Right renal pelvis (tissue), 4 donors: ENCODE data around the gene ZNF407. TPM values are rescaled to one million over a fixed set of nuclear protein-coding genes. Genes with fewer than 3 reads are reported as not detected.

Source experiments
- DNase-seq, 4 donors: peaks; one replicate each; pipeline ENCODE4 v3.0.0-alpha.2; 2013; ENCODE audit warnings: low read depth in 4 of 4, low spot score in 3 of 4, missing footprints in 1 of 4
- polyA plus RNA-seq, 4 donors: library from polyadenylated mRNA; unstranded; fragments of 120-200 nt; gene quantifications; one replicate each; pipeline ENCODE4 v1.2.1, GENCODE V29; 2013; ENCODE audit not compliant: insufficient read length in 4 of 4

Gene ZNF407
- polyA plus RNA-seq, 4 donors = 9.6 to 11.6 (median 10.0) TPM

DNA sequence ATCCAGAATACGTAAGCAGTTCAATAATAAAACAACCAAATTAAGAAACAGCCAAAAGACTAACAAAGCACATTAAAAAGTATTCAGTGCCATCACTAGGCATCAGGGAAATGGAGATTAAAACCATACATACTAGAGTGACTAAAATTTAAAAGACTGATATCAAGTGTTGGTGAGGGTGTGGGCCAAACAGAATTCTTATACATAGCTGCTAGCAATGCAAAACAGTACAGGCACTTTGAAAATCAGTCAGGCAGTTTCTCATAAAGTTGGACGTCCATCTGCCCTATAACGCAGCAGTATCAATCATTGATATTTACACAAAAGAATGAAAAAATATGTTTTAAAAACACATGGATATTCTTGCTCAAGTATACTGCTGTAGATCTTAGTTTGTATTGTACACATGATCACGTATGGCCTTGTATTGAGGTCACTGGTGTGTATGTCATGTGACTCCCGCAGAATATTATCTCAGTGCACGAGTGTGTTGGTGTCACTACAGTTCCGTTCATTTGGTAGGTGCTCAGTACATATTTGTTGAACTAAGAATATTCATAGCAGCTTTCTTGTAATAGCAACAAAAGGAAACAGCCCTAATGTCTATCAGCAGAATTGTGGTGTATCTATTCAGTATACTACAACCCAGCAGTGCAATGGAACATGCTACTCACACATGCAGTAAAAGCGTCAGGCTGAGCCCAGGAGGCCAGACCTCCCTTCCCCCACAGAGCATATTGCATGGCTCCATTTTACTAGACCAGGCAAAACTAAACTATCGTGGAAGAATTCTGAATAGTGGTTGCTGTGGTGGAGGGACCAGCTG, 28.6 kb downstream of the ZNF407 start:
- no peak for DNase-seq

DNA sequence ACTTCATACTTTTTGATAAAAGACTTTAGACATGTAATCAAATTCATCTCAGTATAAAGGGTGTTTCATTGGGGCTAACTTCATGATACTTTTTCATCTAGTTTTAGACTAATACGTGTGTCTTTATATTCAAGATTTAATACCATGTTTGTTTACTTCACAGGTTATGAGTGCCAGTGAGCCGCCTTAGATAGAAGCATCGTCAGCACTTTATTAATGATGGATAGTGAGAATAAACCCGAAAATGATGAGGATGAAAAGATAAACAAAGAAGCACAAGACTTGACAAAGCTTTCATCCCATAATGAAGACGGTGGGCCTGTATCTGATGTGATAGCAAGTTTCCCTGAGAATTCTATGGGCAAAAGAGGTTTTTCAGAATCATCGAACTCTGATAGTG, 33.1 kb downstream of the ZNF407 start:
- no peak for DNase-seq

DNA sequence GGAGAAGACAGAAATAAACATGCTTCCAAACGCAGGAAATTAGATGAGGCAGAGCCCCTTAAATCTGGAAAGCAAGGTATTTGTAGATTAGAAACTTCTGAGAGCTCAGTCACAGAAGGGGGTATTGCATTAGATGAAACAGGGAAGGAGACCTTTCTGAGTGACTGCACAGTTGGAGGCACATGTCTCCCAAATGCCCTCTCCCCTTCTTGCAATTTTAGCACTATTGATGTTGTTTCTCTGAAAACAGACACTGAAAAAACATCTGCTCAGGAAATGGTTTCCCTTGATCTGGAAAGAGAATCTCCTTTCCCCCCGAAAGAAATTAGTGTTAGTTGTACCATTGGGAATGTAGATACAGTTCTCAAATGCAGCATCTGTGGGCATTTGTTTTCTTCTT, 33.5 kb downstream of the ZNF407 start:
- no peak for DNase-seq

DNA sequence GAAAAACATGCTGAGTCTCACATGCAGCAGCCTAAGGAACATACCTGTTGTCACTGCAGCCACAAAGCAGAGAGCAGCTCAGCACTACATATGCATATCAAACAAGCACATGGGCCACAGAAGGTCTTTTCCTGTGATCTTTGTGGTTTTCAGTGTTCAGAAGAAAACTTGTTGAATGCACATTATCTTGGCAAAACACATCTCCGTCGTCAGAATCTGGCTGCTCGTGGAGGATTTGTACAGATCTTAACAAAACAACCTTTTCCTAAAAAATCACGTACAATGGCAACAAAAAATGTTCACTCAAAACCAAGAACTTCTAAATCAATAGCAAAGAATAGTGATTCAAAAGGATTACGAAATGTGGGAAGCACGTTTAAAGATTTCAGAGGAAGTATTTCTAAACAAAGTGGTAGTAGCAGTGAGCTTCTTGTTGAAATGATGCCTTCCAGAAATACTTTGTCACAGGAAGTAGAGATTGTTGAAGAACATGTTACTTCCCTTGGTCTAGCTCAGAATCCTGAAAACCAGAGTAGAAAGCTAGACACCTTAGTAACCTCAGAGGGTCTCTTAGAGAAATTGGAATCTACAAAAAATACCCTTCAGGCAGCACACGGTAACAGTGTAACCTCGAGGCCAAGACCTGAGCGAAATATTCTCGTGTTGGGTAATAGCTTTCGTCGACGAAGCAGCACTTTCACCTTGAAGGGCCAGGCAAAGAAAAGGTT, 34.1 kb downstream of the ZNF407 start:
- no peak for DNase-seq

DNA sequence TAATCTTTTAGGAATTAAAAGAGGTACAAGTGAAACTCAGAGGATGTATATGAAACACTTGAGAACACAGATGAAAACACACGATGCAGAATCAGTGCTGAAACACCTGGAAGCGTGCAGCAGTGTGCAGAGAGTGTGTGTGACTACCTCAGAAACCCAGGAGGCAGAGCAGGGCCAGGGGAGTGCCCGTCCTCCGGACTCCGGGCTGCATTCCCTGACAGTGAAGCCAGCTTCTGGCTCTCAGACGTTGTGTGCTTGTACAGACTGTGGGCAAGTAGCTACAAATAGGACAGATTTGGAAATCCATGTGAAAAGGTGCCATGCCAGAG, 34.6 kb downstream of the ZNF407 start:
- no peak for DNase-seq

DNA sequence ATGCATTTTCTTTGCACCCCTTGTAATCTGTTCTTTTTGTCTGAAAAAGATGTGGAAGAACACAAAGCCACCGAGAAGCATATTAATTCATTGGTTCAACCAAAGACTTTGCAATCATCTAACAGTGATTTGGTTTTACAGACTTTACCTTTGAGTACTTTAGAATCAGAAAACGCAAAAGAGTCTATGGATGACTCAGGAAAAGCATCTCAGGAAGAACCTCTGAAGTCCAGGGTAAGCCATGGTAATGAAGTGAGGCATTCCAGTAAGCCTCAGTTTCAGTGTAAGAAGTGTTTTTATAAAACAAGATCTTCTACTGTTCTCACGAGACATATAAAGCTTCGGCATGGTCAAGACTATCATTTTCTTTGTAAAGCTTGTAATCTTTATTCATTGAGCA, 35.2 kb downstream of the ZNF407 start:
- no peak for DNase-seq

DNA sequence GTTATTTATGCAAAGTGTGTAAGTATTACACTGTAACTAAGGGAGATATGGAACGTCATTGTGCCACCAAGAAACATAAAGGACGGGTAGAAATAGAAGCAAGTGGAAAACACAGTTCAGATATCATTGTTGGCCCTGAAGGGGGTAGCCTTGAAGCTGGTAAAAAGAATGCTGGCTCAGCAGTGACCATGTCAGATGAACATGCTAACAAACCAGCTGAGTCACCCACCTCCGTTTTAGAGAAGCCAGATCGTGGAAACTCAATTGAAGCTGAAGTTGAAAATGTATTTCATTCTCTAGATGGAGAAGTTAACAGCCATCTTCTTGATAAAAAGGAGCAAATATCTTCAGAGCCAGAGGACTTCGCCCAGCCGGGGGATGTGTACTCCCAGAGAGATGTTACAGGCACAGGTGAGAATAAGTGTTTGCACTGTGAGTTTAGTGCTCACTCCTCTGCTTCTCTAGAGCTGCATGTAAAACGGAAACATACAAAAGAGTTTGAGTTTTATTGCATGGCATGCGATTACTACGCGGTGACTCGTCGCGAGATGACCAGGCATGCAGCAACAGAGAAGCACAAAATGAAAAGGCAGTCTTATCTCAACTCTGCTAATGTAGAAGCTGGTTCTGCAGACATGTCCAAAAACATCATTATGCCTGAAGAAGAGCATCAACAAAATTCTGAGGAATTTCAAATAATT, 36.1 kb downstream of the ZNF407 start:
- no peak for DNase-seq

DNA sequence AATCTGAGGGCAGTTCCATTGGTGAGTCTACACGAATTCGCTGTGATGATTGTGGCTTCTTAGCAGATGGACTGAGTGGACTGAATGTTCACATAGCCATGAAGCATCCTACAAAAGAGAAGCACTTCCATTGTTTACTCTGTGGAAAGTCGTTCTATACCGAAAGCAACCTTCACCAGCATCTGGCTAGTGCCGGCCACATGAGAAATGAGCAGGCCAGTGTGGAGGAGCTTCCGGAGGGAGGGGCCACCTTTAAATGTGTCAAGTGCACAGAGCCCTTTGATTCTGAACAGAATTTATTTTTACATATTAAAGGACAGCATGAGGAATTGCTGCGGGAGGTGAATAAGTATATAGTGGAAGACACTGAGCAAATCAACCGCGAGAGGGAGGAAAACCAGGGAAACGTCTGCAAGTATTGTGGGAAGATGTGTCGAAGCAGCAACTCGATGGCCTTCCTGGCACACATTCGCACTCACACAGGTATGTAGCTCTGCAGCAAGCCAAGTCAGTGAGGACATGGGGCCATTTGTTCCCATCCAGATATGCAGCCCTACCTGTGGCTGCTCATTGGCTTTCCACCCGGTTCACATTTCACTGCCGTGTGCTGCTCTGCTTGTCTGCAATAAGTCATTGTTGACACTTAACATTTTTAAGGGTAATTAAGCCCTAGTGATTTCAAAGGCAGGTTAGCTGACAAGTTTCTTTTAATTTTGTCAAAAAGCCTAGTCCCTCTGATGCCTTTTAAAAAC, 37.7 kb downstream of the ZNF407 start:
- peak in 1 of 4 donors; percentile 29 for DNase-seq

DNA sequence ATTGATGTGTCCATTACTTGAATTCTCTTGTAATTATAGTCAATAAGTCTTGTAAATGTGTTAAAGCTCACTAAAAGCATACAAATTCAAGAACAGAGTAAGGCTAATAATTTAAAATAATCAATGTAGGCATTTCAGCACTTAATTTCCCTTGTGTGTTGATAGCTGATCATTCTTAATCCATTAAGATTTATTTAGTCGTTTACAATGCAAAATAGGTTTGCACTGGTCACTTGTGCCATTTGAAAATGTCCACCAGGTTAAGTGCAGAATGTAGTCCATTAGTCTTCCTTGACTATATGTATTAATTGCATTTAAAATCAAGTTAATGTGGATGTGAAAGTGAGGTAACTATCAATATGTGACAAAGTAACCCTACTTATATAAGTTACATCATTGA, 39.4 kb downstream of the ZNF407 start:
- DNase-seq = no peak

DNA sequence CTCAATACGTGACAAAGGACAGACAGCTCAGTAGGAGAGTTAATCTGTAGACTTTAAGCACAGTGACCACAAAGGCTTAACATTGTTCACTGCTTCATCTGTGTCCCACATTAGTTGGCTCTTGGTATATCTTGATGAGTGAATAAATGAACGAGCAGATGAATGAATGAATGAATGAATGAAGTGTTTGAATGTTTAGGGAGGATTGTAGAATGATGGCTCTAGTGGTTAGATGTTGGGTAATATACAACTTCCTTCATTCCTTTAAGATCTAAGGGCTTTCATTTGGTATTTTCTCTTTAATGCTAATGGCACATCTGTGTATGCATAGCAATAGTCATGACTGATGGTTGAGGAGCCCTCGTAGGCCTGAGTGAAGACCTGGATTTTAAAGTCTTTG, 40.5 kb downstream of the ZNF407 start:
- no peak for DNase-seq

DNA sequence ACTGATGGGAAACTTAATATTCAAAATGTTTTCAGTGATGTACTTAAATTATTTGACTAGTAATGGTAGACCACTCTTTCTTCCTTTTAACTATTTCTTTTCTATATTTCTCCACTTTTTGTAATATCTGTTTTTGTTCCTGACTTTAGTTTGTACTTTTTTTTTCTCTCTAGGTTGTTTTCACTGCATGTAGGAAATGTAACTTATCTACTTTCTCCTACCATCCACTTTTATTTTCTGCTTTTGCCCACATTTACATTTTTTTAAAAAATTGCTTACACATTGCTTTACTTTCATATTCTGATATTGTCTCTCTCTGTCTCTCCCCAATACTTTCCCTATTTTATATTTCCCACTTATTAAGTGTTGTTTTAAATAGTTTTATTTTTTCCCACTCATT, 47.0 kb downstream of the ZNF407 start:
- DNase-seq = no peak

DNA sequence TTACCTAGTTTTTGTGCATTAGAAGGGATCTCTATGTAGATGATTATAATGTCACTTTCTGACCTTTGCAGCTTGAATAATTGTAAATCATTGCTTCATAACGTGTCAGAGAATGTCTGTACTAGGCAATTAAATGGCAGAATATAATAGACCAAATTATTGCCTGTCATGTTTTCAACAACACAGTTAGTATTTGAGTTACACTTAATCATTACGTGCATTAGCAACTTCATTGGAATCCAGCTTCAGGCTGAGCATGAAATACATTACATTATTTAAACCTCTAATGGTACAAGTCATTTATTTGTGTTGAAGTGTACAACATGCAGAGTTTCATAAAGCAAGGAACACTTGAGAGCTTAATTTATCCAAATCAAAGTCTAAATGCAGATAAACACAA, 48.0 kb downstream of the ZNF407 start:
- DNase-seq = no peak

DNA sequence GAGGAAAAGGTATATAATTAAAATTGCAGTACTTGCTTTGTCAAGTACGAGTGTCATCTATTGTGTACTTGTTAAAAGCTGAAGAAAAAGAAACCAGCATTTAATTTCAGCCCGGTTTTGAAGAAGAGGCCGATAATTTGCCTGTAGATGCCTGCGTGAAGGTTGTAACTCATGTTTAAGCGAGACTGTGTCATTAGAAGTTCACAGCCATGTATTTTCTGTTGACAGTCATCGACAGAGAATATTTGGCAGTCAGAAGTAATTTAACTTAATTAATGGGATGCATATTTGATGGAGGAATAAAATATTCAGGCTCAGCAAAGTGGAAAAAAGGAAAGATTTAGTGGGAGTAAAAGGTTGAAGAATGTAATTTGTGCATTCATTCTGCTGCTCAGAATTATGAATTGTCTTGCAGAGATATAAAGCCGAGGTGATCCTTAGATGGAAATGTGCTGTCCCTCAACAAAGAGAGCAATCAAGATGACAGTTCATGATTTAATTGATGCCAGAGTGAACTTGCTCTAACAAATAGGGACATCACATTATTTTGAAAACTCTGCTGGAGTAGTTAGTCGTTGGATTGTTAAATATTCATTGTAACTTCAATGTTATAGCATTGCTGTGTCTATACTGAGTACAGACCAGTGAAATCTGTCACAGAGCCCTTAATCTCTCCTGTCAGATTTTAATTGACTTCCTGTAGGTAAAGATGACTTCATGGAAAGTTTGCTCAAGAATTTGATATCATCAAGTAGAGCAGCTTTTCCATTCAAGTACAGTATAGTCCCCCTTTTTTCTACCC, 53.9 kb downstream of the ZNF407 start:
- DNase-seq = no peak

DNA sequence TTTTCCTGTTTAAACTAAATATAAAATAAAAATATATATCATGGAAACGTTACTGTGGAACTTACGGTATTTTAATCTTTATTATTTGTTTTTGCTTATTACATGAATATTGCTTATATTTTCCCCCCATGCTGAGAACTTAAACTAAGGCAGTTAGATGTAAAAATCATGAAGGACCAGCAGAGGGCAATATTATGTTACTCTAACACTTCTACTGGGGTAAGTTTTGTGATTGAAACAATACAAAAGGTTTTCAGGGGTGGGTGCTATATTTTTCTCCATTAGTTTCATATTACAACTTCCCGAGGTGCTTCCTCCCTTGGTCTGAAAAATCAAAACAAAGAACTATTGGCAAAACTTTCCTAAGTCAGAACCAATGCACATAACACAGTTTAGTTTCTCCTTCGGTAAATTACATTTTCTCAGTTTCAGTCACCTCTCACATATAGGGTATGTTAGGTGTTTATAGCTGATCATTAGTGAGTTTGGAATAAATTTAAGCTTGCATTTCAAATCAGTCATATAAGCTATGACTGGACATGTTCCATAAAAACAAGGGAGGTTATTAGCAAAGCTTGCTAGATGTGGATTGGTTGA, 54.8 kb downstream of the ZNF407 start:
- DNase-seq = peak in 1 of 4 donors; percentile 21

DNA sequence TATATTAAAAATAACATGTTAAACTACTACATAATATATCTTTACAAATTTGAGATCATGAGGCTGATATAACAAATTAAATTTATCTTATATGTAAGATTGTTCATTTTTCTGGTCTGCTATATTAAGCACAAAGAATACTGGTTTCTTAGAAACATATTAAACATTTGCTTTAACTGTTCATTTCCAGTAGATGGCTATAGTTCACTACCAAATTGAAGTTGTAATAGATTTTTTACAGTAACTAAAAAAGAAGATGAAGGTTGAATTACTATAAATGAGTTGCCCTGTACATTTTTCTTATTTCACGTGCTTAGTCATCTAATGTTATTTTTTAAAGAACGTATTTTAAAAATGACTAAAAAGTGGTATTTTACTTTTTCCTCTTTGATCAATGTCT, 57.0 kb downstream of the ZNF407 start:
- no peak for DNase-seq

DNA sequence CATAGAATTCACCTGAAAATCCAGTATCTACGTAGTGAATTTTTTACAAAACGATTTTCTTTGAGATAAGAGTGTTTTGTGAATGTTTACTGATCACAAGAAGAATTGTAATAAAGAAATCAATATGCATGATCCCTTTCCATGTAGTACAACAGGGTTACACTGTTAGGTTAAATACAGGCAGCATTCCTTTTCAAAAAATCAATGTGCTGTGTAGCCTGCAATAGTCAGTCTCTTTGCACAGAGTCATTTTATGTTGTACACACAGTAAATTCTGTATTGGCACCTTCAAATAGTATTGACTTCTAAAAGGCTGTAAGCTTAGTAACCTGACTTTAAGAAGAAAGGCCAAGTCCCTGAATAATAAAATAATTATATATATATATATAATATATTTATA, 63.3 kb downstream of the ZNF407 start:
- DNase-seq = no peak

DNA sequence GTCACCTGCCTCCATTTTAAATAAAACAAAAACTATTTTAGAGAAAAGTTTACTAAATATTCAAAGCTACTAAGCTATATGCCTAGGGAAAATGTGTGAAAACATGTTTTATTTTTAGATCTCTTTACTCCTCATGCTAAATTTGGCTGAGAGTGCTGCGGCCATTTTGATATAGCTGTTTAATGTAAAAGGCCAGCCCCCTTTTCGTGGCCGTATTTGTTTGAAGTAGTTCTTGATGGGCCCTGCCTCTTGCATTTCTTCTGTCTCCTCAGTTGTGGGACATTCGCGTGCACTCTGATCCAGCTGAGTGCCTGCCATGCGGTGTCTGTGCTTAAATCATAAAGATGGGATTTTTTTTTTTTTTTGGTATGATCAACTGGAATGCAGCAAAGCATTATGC, 64.0 kb downstream of the ZNF407 start:
- DNase-seq = no peak

DNA sequence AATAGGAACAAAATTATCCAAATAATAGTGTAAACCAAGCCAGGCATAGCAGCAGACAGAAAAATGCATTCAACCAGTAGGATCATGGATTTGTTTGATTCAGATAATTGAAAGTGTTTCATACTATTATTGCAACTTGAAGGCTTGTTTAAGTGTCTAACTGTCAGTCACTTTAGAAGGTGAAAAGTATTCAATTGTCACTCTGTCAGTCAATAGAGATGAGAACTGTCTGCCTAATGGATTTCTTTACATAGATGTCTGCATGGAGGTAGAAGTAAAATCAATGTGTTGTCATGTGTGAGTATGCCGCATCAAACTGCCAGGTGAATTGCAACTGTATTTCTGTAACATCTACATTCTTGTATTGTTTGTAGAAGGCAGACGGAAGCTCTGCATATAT, 65.0 kb downstream of the ZNF407 start:
- no peak for DNase-seq

DNA sequence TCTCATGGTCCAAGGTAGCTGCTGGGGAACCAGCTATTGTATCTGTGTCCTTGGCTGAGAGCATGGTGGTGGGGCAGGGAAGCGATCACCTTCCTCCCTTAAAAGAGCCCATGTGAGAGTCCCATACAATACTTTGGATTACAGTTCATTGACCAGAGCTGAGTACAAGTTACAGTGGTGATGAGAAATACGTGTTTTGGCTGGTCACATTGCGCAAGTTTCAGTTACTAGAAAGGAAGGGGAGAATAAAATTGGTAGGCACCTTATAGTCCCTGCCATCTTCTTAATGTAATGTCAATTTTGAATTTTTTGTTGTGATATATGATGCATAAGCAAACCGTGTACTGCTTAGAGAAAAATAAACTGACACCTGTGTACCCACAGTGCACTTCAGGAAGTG, 67.7 kb downstream of the ZNF407 start:
- no peak for DNase-seq

DNA sequence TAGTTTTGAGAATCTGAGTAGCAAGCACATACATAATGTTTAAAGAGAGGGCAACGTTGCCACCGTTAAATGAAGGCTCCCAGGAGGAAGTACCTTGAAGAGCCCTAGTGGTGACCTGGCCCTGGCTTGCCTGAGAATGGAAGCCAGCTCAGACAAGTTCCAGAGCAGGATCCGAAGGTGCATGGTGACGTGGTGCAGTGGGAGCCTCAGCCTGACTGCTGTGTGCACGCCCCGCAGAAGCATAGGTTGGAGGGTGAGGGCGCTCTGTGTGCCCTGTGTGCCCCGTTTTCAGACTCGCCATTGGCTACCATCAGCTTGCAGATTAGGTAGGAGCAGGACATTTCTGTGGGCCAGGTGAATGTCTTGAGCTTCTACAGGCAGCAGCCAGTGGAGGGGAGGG, 68.2 kb downstream of the ZNF407 start:
- no peak for DNase-seq
